Loucy (cell line): ENCODE measurements around the gene PCBD2.

Source experiments
- CTCF ChIP-seq: fragments of 200-600 bp; sonication (generic); conservative IDR thresholded peaks from 2 replicates; pipeline ENCODE4 v1.5.1; 2014; ENCODE audit warnings: mild to moderate bottlenecking, antibody characterized with exemption, low read length
- EZH2phosphoT487 ChIP-seq: fragments of 200-600 bp; IDR thresholded peaks from 2 replicates; pipeline ENCODE4 v1.6.1; 2018; ENCODE audit warnings: antibody characterized with exemption, mild to moderate bottlenecking, moderate library complexity, borderline replicate concordance

- TF ChIP-seq CTCF = no peak
- no peak for TF ChIP-seq EZH2phosphoT487
Observed at GRCh38 chr5:134911285-134912206, 6.6 kb downstream of the PCBD2 start.
